22Rv1 (cell line): ENCODE data around the gene CEND1.
A peak's percentile ranks its signal among the peaks of the same experiment; 100 is the strongest.

Experiments
- H3K27ac ChIP-seq: fragments of 450-650 bp; 2 replicates; pipeline ENCODE4 v1.5.1; 2017
- CTCF ChIP-seq: fragments of 450-650 bp; IDR thresholded peaks from 2 replicates; pipeline ENCODE4 v1.5.1; 2017; ENCODE audit warnings: mild to moderate bottlenecking
- ZFX ChIP-seq: fragments of 450-650 bp; IDR thresholded peaks from 2 replicates; pipeline ENCODE4 v1.6.1; 2017; ENCODE audit warnings: antibody characterized with exemption, borderline replicate concordance

CEND1 gene

GRCh38 chr11:821512-822371 lies 31.9 kb upstream of the CEND1 start:
- TF ChIP-seq CTCF: no peak
- no peak for TF ChIP-seq ZFX
- H3K27ac ChIP-seq: peak overlapping the region; percentile 96

- no peak for TF ChIP-seq CTCF
- no peak for TF ChIP-seq ZFX
- peak overlapping the region; percentile 96 for H3K27ac ChIP-seq
These were observed 31.0 kb upstream of the CEND1 start for GRCh38 chr11:820655-821511.

- no peak for TF ChIP-seq ZFX
- TF ChIP-seq CTCF: no peak
- peak overlapping the region; percentile 96 for H3K27ac ChIP-seq
These were observed 30.2 kb upstream of the CEND1 start for GRCh38 chr11:819943-820649.

- no peak for TF ChIP-seq CTCF
- peak overlapping the region; percentile 96 for H3K27ac ChIP-seq
These were observed 29.4 kb upstream of the CEND1 start for GRCh38 chr11:819129-819931.

- no peak for TF ChIP-seq CTCF
- TF ChIP-seq ZFX: no peak
- peak within 1 kb of the TSS; percentile 96 for H3K27ac ChIP-seq
These were observed 28.7 kb upstream of the CEND1 start, which contains the start of gene PNPLA2 for GRCh38 chr11:818396-819128. Gene PNPLA2 (plus strand): TSS chr11:818914. CDS start chr11:819719, 805 bp downstream.

- TF ChIP-seq ZFX (no peak), CTCF (no peak)
- H3K27ac ChIP-seq: no peak overlapping the region
These were observed 26.5 kb upstream of the CEND1 start for GRCh38 chr11:816433-816779.
